ENCODE data around the gene PRKCE. TPM values are rescaled to one million over a fixed set of nuclear protein-coding genes. Genes with fewer than 3 reads are reported as not detected.

Gene PRKCE
- total and polyA plus RNA-seq, 2 donors (not counting 1 experiment from before 2014, with no cell fraction given) = 23.6 to 271 TPM

DNA sequence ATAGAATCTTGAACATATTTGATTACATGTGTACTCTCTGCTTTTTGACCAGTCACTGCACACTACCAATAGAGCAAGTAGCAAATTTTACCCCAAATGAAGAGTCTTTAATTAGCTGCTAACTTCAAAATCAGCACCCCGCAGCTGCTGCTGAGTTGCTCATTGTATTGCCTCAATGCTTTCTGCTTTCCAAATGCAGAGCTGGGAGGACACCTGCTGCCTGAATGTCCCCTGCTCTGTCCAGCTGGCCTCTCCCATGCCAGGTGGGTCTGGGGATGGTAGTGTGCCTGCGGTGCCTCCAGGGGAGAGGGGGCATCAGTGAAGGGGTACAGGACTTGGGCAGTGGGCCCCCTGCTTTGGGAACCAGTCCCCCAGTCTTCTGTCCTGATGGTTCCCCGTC, 184.8 kb downstream of the PRKCE start:
- peak overlapping the region; percentile 22 for H3K9ac ChIP-seq (ENCODE audit: low read length)
- CTCF ChIA-PET = interaction anchor here (0.6 to 4.7 kb wide), 11 partner anchors 11 to 226 kb away, joined by 3 to 25 read pairs (median 4); no protein-coding TSS in a partner anchor

More for the DNA sequence above, 184.8 kb downstream of the PRKCE start:
- Histone ChIP-seq H3K27ac (ENCODE audit: low read length in 2 of 2) (peak overlapping the region; percentile 43 to 46), H3K9me3 (ENCODE audit: control extremely low read depth in 1 of 3, control insufficient read depth in 2 of 3, insufficient read depth in 1 of 3, low read length in 2 of 3) (peaks cover 0 to under 1% (median under 1%) of the 10 kb centered on the region in 3 donors), H4K20me1 (ENCODE audit: control insufficient read depth, insufficient read depth, low read length, poor library complexity, severe bottlenecking) (peaks cover 41% of the 10 kb centered on the region), H3K4me2 (replicated peaks; ENCODE audit: low read depth, low read length, poor library complexity, severe bottlenecking) (peak overlapping the region; percentile 67), H3K27me3 (replicated peaks in 1 of 4; ENCODE audit: control extremely low read depth in 1 of 4, control insufficient read depth in 3 of 4, insufficient read depth in 4 of 4, low read length in 3 of 4) (no peaks in the 10 kb centered on the region), H3K79me2 (ENCODE audit: control insufficient read depth, insufficient read depth, low read length) (peaks cover 58% of the 10 kb centered on the region), H3K4me3 (ENCODE audit: control extremely low read depth in 1 of 5, extremely low read depth in 1 of 5, insufficient read depth in 1 of 5, low read depth in 2 of 5, low read length in 4 of 5) (no peak overlapping the region), H3K36me3 (replicated peaks in 1 of 2; ENCODE audit: control extremely low read depth in 1 of 2, control insufficient read depth in 1 of 2, extremely low read depth in 1 of 2, insufficient read depth in 2 of 2, low read length in 1 of 2) (no peaks in the 10 kb centered on the region), H2AFZ (ENCODE audit: insufficient read depth, low read depth, low read length, poor library complexity, severe bottlenecking) (no peak overlapping the region), H3K4me1 (ENCODE audit: control insufficient read depth in 2 of 2, insufficient read depth in 2 of 2, low read length in 2 of 2) (peaks cover 72 to 81% of the 10 kb centered on the region in 2 donors)
- POLR2A ChIA-PET = no interaction called here
- H3K27ac Mint-ChIP-seq = peak overlapping the region; percentile 80
- DNase-seq (no peak), ATAC-seq (ENCODE audit: low read depth) (peak; percentile 35)
- H3K4me3 Mint-ChIP-seq = peak overlapping the region; percentile 76
- H3K27me3 Mint-ChIP-seq = no peaks in the 10 kb centered on the region
- intact Hi-C loops (cut with micrococcal nuclease) = loop anchor here (2.0 to 5.0 kb wide), 2 partner anchors 54 to 104 kb away; no protein-coding TSS in a partner anchor
- 0% methylated on average over 1 of the region's 3 CpGs for WGBS (ENCODE audit: insufficient coverage)
- H3K9me3 Mint-ChIP-seq (ENCODE audit: insufficient read depth) = peaks cover 1% of the 10 kb centered on the region
- TF ChIP-seq CTCF (IDR thresholded peaks at IDR 0.05) = no peak
- no peak for TF ChIP-seq EZH2 (IDR thresholded peaks at IDR 0.05; ENCODE audit: borderline replicate concordance, insufficient read depth, low read depth, low read length, poor library complexity, severe bottlenecking)
- peaks cover 81% of the 10 kb centered on the region for H3K4me1 Mint-ChIP-seq
